Transverse colon (tissue), 4 donors: ENCODE data around the gene SECISBP2.

ENCODE experiments used
- POLR2AphosphoS5 ChIP-seq, 3 donors: sonication (generic); formaldehyde crosslinking; IDR thresholded peaks; one replicate each; pipeline ENCODE4 v1.6.1; 2016; ENCODE audit warnings: antibody characterized with exemption in 3 of 3
- TF ChIP-seq, protein P1 (sequence below), 5 experiments: fragments of 200-600 bp in 3 of 5; fragments of 450-650 bp in 2 of 5; sonication (generic) in 3 of 5; IDR thresholded peaks; 1 replicate in 2 of 5; 2 replicates in 3 of 5; pipeline ENCODE4 v1.5.1; 2016 to 2017; ENCODE audit warnings: antibody characterized with exemption in 5 of 5, inconsistent platforms in 3 of 5, mild to moderate bottlenecking in 2 of 5, moderate library complexity in 1 of 5

GRCh38 chr9:89309608-89310474 lies 8.5 kb upstream of the SECISBP2 start:
- TF ChIP-seq, protein P1, sequence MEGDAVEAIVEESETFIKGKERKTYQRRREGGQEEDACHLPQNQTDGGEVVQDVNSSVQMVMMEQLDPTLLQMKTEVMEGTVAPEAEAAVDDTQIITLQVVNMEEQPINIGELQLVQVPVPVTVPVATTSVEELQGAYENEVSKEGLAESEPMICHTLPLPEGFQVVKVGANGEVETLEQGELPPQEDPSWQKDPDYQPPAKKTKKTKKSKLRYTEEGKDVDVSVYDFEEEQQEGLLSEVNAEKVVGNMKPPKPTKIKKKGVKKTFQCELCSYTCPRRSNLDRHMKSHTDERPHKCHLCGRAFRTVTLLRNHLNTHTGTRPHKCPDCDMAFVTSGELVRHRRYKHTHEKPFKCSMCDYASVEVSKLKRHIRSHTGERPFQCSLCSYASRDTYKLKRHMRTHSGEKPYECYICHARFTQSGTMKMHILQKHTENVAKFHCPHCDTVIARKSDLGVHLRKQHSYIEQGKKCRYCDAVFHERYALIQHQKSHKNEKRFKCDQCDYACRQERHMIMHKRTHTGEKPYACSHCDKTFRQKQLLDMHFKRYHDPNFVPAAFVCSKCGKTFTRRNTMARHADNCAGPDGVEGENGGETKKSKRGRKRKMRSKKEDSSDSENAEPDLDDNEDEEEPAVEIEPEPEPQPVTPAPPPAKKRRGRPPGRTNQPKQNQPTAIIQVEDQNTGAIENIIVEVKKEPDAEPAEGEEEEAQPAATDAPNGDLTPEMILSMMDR (IDR thresholded peaks at IDR 0.05) = no peak
- peak; percentile 18 to 30 (median 18) for TF ChIP-seq POLR2AphosphoS5 (IDR thresholded peaks at IDR 0.05)
